Stimulated activated CD4-positive, alpha-beta T cell treated with anti-CD3 and anti-CD28 coated beads, Interleukin-2, amount 100 ng/mL, for 24 hours (primary cell): ENCODE results near the gene COL13A1.

Source experiments
- DNase-seq, 2 donors: peaks; one replicate each; pipeline ENCODE4 v3.0.0-alpha.2; 2020

The COL13A1 gene

GRCh38 chr10:69955211-69955805 is 153.6 kb downstream of the COL13A1 start:
- no peak for DNase-seq

- DNase-seq, result no peak
These were observed 154.4 kb downstream of the COL13A1 start for GRCh38 chr10:69955897-69956740.

- no peak for DNase-seq
These were observed 155.1 kb downstream of the COL13A1 start for GRCh38 chr10:69956741-69957230.

GRCh38 chr10:69957241-69957885 is 155.7 kb downstream of the COL13A1 start:
- no peak for DNase-seq

- peak in 1 of 2 donors; percentile 21 for DNase-seq
These were observed 156.3 kb downstream of the COL13A1 start for GRCh38 chr10:69957886-69958555.

- no peak for DNase-seq
These were observed 156.8 kb downstream of the COL13A1 start for GRCh38 chr10:69958556-69958902.

- no peak for DNase-seq
These were observed 158.2 kb downstream of the COL13A1 start for GRCh38 chr10:69959911-69960310.

GRCh38 chr10:69960606-69960987 is 158.9 kb downstream of the COL13A1 start:
- no peak for DNase-seq

- no peak for DNase-seq
These were observed 159.5 kb downstream of the COL13A1 start for GRCh38 chr10:69960988-69961880.

GRCh38 chr10:69961881-69962745 is 160.4 kb downstream of the COL13A1 start:
- DNase-seq, result no peak

- no peak for DNase-seq
These were observed 161.0 kb downstream of the COL13A1 start for GRCh38 chr10:69962746-69963135.

- no peak for DNase-seq
These were observed 161.6 kb downstream of the COL13A1 start for GRCh38 chr10:69963178-69963834.

- no peak for DNase-seq
These were observed 162.4 kb downstream of the COL13A1 start for GRCh38 chr10:69963835-69964710.

GRCh38 chr10:69965086-69965485 is 163.4 kb downstream of the COL13A1 start:
- DNase-seq, result no peak

GRCh38 chr10:69965919-69966662 is 164.4 kb downstream of the COL13A1 start:
- DNase-seq, result no peak

- DNase-seq, result no peak
These were observed 167.1 kb downstream of the COL13A1 start for GRCh38 chr10:69968830-69969229.

- no peak for DNase-seq
These were observed 168.3 kb downstream of the COL13A1 start for GRCh38 chr10:69969977-69970376.

GRCh38 chr10:69972981-69973397 is 171.3 kb downstream of the COL13A1 start:
- DNase-seq, result no peak

- no peak for DNase-seq
These were observed 172.0 kb downstream of the COL13A1 start for GRCh38 chr10:69973678-69974077.
